Measurements from ENCODE around the gene SYT1. TPM values are rescaled to one million over a fixed set of nuclear protein-coding genes. Genes with fewer than 3 reads are reported as not detected.

Gene SYT1
- total RNA-seq, 2 experiments from 2014 or later, result not detected

GRCh38 chr12:79452906-79453305 is 588.3 kb downstream of the SYT1 start:
- intact Hi-C loops (cut with micrococcal nuclease; ENCODE audit: unreplicated experiment), result no loop called here
- DNase-seq (ENCODE audit: low spot score), result no peak
- no peak for TF ChIP-seq EZH2phosphoT487 (IDR thresholded peaks at IDR 0.05; ENCODE audit: borderline replicate concordance, low read depth, low read length)
- TF ChIP-seq, protein P1, sequence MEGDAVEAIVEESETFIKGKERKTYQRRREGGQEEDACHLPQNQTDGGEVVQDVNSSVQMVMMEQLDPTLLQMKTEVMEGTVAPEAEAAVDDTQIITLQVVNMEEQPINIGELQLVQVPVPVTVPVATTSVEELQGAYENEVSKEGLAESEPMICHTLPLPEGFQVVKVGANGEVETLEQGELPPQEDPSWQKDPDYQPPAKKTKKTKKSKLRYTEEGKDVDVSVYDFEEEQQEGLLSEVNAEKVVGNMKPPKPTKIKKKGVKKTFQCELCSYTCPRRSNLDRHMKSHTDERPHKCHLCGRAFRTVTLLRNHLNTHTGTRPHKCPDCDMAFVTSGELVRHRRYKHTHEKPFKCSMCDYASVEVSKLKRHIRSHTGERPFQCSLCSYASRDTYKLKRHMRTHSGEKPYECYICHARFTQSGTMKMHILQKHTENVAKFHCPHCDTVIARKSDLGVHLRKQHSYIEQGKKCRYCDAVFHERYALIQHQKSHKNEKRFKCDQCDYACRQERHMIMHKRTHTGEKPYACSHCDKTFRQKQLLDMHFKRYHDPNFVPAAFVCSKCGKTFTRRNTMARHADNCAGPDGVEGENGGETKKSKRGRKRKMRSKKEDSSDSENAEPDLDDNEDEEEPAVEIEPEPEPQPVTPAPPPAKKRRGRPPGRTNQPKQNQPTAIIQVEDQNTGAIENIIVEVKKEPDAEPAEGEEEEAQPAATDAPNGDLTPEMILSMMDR (conservative IDR thresholded peaks at IDR 0.05; ENCODE audit: low read length), result no peak
- Histone ChIP-seq H4K20me1 (ENCODE audit: insufficient read depth, low read length) (no peaks in the 10 kb centered on the region), H3K9me3 (ENCODE audit: low read length) (0 out of 2 replicates have a peak, but pooled peaks cover 5% of the 10 kb centered on the region), H3K27ac (ENCODE audit: low read depth, low read length, poor library complexity, severe bottlenecking) (no peak overlapping the region), H2AFZ (ENCODE audit: low read length) (no peak overlapping the region), H3K79me2 (ENCODE audit: insufficient read depth, low read depth, low read length) (no peaks in the 10 kb centered on the region), H3K36me3 (ENCODE audit: insufficient read depth, low read length) (no peaks in the 10 kb centered on the region), H3K4me3 (ENCODE audit: low read depth, low read length, poor library complexity, severe bottlenecking) (no peak overlapping the region), H3K4me2 (ENCODE audit: low read length) (no peak overlapping the region), H3K9me2 (ENCODE audit: insufficient read depth, low read length) (no peaks in the 10 kb centered on the region), H3K4me1 (ENCODE audit: insufficient read depth, low read length, poor library complexity, severe bottlenecking) (no peaks in the 10 kb centered on the region)
- CTCF ChIA-PET (ENCODE audit: unreplicated experiment), result no interaction called here
- BruUV-seq (replicated peaks), result no TSS peak
- POLR2A ChIA-PET, result interaction anchor here (0.6 kb wide), 1 partner anchor 1485 kb away, joined by 3 read pairs; no protein-coding TSS in a partner anchor

GRCh38 chr12:79453820-79454219 is 589.2 kb downstream of the SYT1 start:
- Histone ChIP-seq H3K4me3 (ENCODE audit: low read depth, low read length, poor library complexity, severe bottlenecking) (no peak overlapping the region), H2AFZ (ENCODE audit: low read length) (no peak overlapping the region), H3K9me3 (ENCODE audit: low read length) (0 out of 2 replicates have a peak, but pooled peaks cover 5% of the 10 kb centered on the region), H4K20me1 (ENCODE audit: insufficient read depth, low read length) (no peaks in the 10 kb centered on the region), H3K9me2 (ENCODE audit: insufficient read depth, low read length) (no peaks in the 10 kb centered on the region), H3K36me3 (ENCODE audit: insufficient read depth, low read length) (no peaks in the 10 kb centered on the region), H3K79me2 (ENCODE audit: insufficient read depth, low read depth, low read length) (no peaks in the 10 kb centered on the region), H3K4me2 (ENCODE audit: low read length) (no peak overlapping the region), H3K4me1 (ENCODE audit: insufficient read depth, low read length, poor library complexity, severe bottlenecking) (no peaks in the 10 kb centered on the region), H3K27ac (ENCODE audit: low read depth, low read length, poor library complexity, severe bottlenecking) (no peak overlapping the region)
- CTCF ChIA-PET (ENCODE audit: unreplicated experiment), result no interaction called here
- intact Hi-C loops (cut with micrococcal nuclease; ENCODE audit: unreplicated experiment), result no loop called here
- no peak for DNase-seq (ENCODE audit: low spot score)
- TF ChIP-seq EZH2phosphoT487 (IDR thresholded peaks at IDR 0.05; ENCODE audit: borderline replicate concordance, low read depth, low read length), result no peak
- TF ChIP-seq, protein P1 (conservative IDR thresholded peaks at IDR 0.05; ENCODE audit: low read length), result no peak
- no TSS peak for BruUV-seq (replicated peaks)
- POLR2A ChIA-PET, result no interaction called here

GRCh38 chr12:79454338-79454843 is 589.8 kb downstream of the SYT1 start:
- Histone ChIP-seq H3K36me3 (ENCODE audit: insufficient read depth, low read length) (no peaks in the 10 kb centered on the region), H3K27ac (ENCODE audit: low read depth, low read length, poor library complexity, severe bottlenecking) (no peak overlapping the region), H3K4me2 (ENCODE audit: low read length) (no peak overlapping the region), H3K4me1 (ENCODE audit: insufficient read depth, low read length, poor library complexity, severe bottlenecking) (no peaks in the 10 kb centered on the region), H4K20me1 (ENCODE audit: insufficient read depth, low read length) (no peaks in the 10 kb centered on the region), H3K79me2 (ENCODE audit: insufficient read depth, low read depth, low read length) (no peaks in the 10 kb centered on the region), H3K4me3 (ENCODE audit: low read depth, low read length, poor library complexity, severe bottlenecking) (no peak overlapping the region), H3K9me2 (ENCODE audit: insufficient read depth, low read length) (no peaks in the 10 kb centered on the region), H3K9me3 (ENCODE audit: low read length) (0 out of 2 replicates have a peak, but pooled peaks cover 5% of the 10 kb centered on the region), H2AFZ (ENCODE audit: low read length) (no peak overlapping the region)
- no TSS peak for BruUV-seq (replicated peaks)
- ChIA-PET CTCF (ENCODE audit: unreplicated experiment) (no interaction called here), POLR2A (no interaction called here)
- no peak for TF ChIP-seq EZH2phosphoT487 (IDR thresholded peaks at IDR 0.05; ENCODE audit: borderline replicate concordance, low read depth, low read length)
- TF ChIP-seq, protein P1 (conservative IDR thresholded peaks at IDR 0.05; ENCODE audit: low read length), result no peak
- intact Hi-C loops (cut with micrococcal nuclease; ENCODE audit: unreplicated experiment), result no loop called here
- no peak for DNase-seq (ENCODE audit: low spot score)

All from OCI-LY7 (cell line).